ENCODE measurements around the gene HACE1. TPM values are rescaled to one million over a fixed set of nuclear protein-coding genes. Genes with fewer than 3 reads are reported as not detected.
"Not testable (repeated sequence)": the region's sequence is repeated elsewhere in the genome, so short reads cannot be mapped to it uniquely, and the experiment has no call there.

The HACE1 gene
- total RNA-seq, 1 donor from 2014 or later: 48.7 TPM

DNA sequence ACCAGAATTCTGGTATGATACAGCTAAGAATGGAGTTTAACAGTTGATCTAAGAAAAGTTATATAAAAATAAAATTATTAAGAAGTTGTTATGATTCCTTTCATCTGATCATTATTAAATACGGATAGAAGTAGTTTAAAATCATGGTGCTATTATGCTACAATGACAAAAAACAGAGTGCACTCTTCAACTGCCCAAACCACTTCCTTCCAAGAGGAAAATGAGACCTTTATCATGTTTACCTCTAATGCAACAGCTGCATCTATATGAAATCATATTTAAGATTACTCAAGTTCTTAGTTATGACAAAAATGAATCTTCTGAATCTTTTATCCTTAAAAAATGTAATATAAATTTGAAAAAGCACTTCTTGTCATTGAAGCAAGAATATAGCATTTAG lies 31.2 kb downstream of the HACE1 start:
- DNase-seq: no peak

DNA sequence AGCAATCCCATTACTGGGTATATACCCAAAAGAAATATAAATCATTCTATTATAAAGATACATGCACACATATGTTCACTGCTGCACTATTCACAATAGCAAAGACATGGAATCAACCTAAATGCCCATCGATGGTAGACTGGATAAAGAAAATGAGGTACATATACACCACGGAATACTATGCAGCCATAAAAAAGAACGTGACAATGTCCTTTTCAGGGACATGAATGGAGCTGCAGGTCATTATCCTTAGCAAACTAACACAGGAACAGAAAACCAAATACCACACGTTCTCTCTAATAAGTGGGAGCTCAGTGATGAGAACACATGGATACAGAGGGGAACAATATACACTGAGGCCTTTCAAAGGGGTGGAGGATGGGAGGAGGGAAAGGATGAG lies 38.9 kb downstream of the HACE1 start:
- not testable (repeated sequence) for DNase-seq

DNA sequence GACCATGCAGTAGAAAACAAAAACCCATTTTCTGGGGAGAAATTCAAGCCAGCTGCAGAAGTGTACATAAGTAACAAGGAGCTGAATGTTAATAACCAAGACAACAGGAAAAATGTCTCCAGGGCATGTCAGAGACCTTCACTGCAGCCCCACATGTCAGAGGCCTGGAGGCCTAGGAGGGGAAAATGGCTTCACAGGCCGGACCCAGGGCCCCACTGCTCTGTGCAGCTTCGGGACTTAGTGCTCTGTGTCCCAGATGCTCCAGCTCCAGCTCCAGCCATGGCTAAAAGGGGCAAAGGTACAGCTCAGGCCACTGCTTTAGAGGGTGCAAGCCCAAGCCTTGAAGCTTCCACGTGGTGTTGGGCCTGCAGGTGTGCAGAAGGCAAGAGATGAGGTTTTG lies 43.6 kb downstream of the HACE1 start:
- DNase-seq: no peak

DNA sequence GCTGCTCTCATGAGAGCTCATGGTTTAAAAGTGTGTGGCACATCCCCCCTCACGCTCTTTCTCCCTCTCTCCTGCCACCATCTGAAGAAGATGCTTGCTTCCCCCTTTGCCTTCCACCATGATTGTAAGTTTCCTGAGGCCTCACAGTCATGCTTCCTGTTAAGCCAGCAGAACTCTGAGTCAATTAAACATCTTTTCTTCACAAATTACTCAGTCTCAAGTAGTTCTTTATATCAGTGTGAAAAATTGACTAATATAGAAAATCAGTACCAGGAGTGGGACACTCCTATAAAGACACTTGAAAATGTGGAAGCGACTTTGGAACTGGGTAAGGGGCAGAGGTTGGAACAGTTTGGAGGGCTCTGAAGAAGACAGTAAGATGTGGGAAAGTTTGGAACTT lies 45.0 kb downstream of the HACE1 start:
- DNase-seq: no peak

DNA sequence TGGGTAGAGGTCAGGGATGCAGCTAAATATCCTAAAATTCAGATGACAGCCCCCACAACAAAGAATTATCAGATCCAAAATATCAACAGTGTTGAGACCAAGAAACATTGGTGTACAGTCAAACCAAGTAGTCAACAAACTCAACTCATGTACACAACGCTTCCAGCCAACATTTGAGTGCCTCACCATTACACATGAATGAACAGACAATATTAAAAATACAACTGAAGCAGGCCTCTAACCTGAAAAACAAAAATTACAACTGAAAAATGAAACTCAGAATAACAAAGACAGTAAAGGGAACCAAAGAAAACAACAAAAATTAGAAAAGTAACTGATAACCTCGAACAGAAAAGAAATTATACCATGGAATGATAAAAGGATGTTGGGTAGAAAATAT lies 46.2 kb downstream of the HACE1 start:
- DNase-seq: no peak

- DNase-seq: no peak
These were observed 50.6 kb downstream of the HACE1 start for GRCh38 chr6:104809116-104809515.

- not testable (repeated sequence) for DNase-seq
These were observed 54.4 kb downstream of the HACE1 start for GRCh38 chr6:104805335-104805734.

- DNase-seq: no peak
These were observed 60.5 kb downstream of the HACE1 start for GRCh38 chr6:104799134-104799657.

- DNase-seq: no peak
These were observed 63.5 kb downstream of the HACE1 start for GRCh38 chr6:104796031-104796785.

DNA sequence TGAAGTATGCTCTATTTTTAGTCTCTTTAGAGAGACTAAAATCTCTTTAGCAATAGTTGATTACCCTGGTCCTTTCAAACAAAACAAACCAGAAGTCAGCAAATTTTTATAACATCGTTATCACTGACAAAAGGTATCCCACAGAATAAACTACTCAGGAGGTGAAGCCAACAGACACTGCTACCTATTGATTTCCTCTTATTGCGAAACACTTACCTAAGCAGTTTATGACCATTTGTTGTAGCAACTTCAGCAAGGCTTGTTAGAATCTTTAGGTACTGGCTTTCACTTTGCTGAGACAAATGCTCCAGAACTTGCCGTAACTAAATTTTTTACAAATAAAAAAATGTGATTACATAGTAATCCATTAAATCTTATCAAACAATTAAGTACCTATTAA lies 64.4 kb downstream of the HACE1 start:
- DNase-seq: no peak

DNA sequence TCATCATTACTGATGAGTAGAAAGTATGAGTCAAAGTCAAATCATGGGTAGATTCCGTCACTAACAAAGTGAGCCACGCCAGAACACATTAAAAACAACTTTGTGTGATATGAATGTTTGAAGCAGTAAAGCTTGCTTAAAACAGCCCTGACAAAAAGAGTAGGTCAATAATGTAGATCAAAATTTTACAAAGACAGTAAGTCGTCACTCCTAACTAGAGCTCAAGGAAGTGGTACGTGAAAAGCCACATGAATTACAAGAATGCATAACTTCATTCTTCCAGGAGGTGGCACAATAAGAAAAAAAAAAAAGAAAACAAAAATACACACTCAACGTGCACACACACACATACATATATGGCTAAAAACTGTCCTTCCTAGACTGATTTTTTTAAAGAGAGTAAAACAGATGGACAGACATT lies 69.9 kb downstream of the HACE1 start:
- no peak for DNase-seq

- DNase-seq: no peak
These were observed 71.3 kb downstream of the HACE1 start for GRCh38 chr6:104788400-104788799.

DNA sequence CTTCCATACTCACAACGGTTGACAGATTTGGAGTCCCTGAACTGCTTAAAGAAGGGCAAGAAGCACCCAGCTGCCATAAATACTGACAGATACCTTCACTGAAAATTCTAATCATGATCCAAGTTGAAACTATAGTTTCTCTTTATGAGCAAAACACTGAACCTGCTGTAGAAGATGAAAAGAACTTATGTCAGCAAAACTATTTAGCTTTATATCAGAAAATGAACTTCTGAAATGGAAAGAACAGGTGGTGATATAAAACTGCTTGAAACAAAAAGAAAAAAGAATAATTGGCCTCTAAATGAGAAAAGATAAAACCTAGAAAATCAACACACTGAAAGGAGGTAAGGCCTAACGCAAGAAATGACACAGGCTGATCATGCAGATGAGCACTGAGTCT lies 72.4 kb downstream of the HACE1 start:
- DNase-seq: no peak

DNA sequence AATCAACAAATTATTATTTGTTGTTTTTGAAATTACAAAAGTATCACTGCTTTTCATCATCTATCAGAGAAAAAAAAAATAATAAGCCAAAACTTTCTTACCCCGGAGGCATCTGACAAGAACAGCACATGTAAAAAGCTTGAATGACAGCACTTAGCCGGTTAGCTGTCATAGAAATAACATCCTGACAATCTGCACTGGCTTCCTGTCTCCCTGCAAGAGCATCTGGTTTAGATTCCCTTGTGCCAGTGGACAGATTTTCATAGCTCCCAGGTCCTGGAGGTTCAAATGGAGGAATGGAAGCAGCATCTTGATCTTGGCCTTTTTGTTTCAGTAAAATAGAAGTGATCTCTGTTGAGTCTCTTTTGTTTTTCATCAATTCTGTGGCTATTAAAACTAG lies 74.8 kb downstream of the HACE1 start:
- no peak for DNase-seq

DNA sequence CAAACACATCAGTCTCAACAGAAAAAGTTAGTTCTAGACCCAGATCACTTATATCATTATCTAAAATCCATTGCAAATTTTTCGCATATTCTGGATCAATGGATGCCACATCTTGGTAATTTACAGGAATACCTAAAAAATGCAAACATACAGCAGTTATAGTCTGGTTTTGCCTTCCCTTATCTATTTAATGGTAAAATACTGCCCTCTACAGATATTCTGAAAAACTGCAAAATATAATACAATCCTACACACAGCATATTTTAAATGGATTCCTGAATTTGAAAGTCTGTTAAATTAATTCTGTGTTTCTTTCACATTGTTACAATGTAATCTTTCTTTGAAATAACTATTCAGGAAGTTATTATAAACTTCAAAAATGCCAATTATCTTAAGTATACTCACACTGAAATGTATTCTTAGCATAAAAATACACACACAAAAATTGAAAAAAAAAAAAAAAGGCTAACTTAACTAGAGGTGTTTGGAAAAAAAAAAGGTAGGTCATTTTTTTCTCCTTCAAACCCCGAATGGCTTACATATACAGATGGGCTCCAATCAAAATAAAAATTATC lies 88.4 kb downstream of the HACE1 start:
- no peak for DNase-seq

DNA sequence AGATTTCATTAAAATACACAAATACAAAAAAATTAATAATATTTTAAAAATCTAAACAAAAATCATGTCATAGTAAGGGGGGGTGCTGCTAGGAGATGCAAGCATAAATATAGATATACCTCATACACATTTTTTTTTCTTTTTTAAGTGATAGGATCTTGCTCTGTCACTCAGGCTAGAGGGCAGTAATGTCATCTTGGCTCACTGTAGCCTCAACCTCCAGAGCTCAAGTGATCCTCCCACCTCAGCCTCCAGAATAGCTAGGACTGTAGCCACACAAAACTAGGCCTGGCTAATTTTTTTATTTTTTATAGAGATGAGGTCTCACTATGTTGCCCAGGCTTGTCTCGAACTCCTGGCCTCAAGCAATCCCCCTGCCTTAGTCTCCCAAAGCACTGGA lies 90.8 kb downstream of the HACE1 start:
- DNase-seq: no peak

- DNase-seq: no peak
These were observed 93.1 kb downstream of the HACE1 start for GRCh38 chr6:104766595-104766994.

GRCh38 chr6:104754788-104755409 lies 104.8 kb downstream of the HACE1 start:
- DNase-seq: no peak

- DNase-seq: no peak
These were observed 106.5 kb downstream of the HACE1 start for GRCh38 chr6:104753251-104753650.

DNA sequence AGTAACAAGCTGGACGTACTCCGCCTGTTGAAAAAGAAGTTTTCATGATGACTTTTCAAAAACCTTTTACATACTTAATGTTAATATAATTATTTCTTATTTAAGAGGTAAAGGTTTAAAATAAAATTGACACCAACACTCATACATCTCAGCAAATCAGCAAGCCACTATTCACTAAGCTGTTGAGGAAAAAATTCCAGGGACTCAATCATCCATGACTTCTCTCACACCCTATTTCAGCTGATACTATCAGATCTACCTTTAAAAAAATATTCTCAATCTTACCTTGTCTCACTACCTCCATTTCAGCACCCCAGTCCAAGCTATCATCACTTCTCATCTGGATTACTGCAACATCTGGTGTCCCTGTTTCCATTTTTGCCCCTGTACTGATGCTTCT lies 109.3 kb downstream of the HACE1 start:
- DNase-seq: no peak

DNA sequence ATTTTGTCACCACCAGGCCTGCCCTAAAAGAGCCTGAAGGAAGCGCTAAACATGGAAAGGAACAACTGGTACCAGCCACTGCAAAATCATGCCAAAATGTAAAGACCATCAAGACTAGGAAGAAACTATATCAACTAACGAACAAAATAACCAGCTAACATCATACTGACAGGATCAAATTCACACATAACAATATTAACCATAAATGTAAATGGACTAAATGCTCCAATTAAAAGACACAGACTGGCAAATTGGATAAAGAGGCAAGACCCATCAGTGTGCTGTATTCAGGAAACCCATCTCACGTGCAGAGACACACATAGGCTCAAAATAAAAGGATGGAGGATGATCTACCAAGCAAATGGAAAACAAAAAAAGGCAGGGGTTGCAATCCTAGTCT lies 120.6 kb downstream of the HACE1 start:
- DNase-seq: not testable (repeated sequence)

DNA sequence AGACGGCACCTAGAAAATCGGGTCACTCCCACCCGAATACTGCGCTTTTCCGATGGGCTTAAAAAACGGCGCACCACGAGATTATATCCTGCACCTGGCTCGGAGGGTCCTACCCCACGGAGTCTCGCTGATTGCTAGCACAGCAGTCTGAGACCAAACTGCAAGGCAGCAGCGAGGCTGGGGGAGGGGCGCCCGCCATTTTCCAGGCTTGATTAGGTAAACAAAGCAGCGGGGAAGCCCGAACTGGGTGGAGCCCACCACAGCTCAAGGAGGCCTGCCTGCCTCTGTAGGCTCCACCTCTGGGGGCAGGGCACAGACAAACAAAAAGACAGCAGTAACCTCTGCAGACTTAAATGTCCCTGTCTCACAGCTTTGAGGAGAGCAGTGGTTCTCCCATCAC lies 122.2 kb downstream of the HACE1 start:
- DNase-seq: not testable (repeated sequence)

GRCh38 chr6:104736545-104736944 lies 123.2 kb downstream of the HACE1 start:
- DNase-seq: no peak

GRCh38 chr6:104730450-104730849 lies 129.3 kb downstream of the HACE1 start:
- no peak for DNase-seq

Measured in occipital lobe (tissue), 2 donors.